ENCODE data around the gene CTSS.

DNA sequence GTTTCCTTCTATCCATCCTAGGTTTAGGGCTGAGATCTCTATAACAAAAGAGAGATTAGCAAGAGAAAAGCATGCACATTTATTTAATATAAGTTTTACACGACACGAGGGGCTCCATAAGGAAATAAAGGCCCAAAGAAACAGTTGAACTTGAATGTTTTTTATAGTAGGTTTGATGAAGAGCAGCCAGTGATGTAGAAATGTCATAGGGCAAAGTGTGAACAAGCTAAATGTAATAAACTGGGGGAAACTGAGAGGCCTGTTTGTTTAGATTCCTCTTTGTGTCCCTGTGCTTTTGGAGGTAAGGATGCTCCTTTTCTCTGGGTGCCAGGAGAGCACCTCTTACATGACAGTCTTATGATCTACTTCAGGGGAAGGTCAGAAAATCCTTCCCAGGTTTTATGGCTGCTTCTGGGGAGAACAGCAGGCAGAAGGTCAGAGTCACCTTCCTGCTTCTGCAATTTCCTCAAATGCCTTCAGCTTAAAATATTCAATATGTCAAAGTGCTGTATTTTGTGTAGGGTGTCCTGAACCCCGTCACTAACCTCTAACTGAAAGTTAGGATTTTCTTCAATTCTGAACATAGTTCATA is 35.4 kb downstream of the CTSS start:
- TF ChIP-seq, protein P1, sequence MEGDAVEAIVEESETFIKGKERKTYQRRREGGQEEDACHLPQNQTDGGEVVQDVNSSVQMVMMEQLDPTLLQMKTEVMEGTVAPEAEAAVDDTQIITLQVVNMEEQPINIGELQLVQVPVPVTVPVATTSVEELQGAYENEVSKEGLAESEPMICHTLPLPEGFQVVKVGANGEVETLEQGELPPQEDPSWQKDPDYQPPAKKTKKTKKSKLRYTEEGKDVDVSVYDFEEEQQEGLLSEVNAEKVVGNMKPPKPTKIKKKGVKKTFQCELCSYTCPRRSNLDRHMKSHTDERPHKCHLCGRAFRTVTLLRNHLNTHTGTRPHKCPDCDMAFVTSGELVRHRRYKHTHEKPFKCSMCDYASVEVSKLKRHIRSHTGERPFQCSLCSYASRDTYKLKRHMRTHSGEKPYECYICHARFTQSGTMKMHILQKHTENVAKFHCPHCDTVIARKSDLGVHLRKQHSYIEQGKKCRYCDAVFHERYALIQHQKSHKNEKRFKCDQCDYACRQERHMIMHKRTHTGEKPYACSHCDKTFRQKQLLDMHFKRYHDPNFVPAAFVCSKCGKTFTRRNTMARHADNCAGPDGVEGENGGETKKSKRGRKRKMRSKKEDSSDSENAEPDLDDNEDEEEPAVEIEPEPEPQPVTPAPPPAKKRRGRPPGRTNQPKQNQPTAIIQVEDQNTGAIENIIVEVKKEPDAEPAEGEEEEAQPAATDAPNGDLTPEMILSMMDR (IDR thresholded peaks at IDR 0.05): no peak
- TF ChIP-seq EZH2 (IDR thresholded peaks at IDR 0.05; ENCODE audit: borderline replicate concordance, insufficient read depth, low read depth, low read length, poor library complexity, severe bottlenecking): no peak

Measured in B cell (primary cell).